Heart left ventricle (tissue), 13 donors: ENCODE data around the gene TSPAN13.

Experiments
- CTCF ChIP-seq, 12 donors: fragments of 200-600 bp; sonication (generic) in 4 of 12; IDR thresholded peaks; one replicate each; pipeline versions ENCODE4 v1.5.0 to v1.8.0; 2018 to 2022; ENCODE audit warnings: antibody characterized with exemption in 12 of 12, mild to moderate bottlenecking in 5 of 12
- POLR2A ChIP-seq, 2 donors: fragments of 450-650 bp; IDR thresholded peaks; one replicate each; pipeline ENCODE4 v1.6.1; 2017; ENCODE audit warnings: antibody characterized with exemption in 2 of 2, mild to moderate bottlenecking in 2 of 2, moderate library complexity in 2 of 2
- donor health status: ischemic (EF 13 %, LVEDD 7.1; RV severe dilation, severe dysfunction).
- donor health status: DM: no; HTN: yes; CAD: no.
- donor health status: DM: no; HTN: no; CAD: no.
- donor health status: ischemic (EF 25% LVEDD 6.9; RV normal size, moderate dysfunction).
- donor health status: ischemic (EF 25% LVEDD 5.7; RV mildly dilated, moderate dysfunction).
- donor health status: ischemic (EF 35%, LVEDD 5.7; RV mildly dilated, moderate dysfunction).
- donor health status: nonischemic (EF 11% LVEDD 7.7; RV severe dilation, severe dysfunction).
- donor health status: DM: yes; HTN: yes; CAD: no.
- donor health status: PGD.
- donor health status: ischemic (EF 29% LVEDD 5.4; RV normal size, mild dysfunction).
- donor health status: nonischemic (EF 23%, LVEDD 6.1; RV moderate dilation, normal function).

- no peak for TF ChIP-seq CTCF (IDR thresholded peaks at IDR 0.05)
- TF ChIP-seq POLR2A (IDR thresholded peaks at IDR 0.05) = no peak
Observed at GRCh38 chr7:16743236-16743635, 10.3 kb upstream of the TSPAN13 start.
